Astrocyte of the spinal cord (primary cell): ENCODE data around the gene FKBP2.

Source experiments
- DNase-seq: peaks from one replicate; pipeline ENCODE4 v3.0.0; 2011; ENCODE audit warnings: low read depth, low spot score
- H3K4me3 ChIP-seq: 2 replicates; pipeline ENCODE4 v1.5.1; 2011; ENCODE audit warnings: low read depth, mild to moderate bottlenecking, low read length, moderate library complexity
- in situ Hi-C: cut with HindIII; loops from 2 replicates; pipeline ENCODE4 v1.10.0; 2017; ENCODE audit warnings: low sequenced_read_pairs
- TF ChIP-seq, protein P1 (sequence below): IDR thresholded peaks from 2 replicates; pipeline ENCODE4 v1.5.1; 2012; ENCODE audit warnings: low read depth, mild to moderate bottlenecking, low read length, inconsistent platforms

The FKBP2 gene

DNA sequence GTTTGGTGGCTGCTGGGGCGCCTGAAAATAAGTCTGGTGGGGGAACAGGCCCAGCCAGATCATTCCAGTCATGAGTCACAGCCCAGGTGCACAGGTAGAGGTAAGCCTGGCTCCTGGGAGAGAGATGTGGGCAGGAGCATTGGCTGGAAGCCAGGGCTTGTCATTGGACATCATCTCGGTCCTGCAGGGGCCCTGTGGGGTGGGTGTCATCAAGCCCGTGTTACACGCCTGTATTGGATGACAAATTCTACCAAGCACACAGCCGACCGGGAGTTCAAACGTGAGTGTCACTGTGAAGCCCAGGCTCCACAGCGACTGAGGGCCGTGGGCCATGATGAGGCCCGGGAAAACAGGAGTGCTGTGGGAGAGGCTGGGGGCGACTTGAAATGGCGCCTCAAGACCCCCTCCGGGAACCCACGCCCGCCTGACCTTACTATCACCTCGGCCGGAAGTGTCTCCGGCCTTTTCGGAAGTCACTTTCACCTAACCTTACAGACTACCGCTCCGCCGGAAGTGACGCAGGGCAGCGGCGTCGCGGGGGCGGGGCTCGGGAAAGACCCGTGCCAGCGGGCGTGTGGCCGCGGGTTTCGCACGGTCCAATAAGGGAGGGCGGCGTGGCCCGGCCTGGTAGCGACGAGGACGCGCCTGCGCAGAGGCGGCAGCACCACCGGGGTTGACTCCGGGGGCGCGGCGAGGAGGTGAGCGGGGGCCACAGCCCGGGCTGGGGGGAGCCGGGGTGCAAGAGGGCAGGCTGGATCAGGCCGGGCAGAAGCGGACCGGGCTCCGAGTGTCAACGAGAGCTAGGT is at the start of gene FKBP2:
TSS of gene FKBP2 (plus strand) at position 661 of the 806 bp plus-strand sequence. CDS start 1,293 bp downstream, outside the sequence.
- in situ Hi-C loops, result no loop called here
- TF ChIP-seq, protein P1, sequence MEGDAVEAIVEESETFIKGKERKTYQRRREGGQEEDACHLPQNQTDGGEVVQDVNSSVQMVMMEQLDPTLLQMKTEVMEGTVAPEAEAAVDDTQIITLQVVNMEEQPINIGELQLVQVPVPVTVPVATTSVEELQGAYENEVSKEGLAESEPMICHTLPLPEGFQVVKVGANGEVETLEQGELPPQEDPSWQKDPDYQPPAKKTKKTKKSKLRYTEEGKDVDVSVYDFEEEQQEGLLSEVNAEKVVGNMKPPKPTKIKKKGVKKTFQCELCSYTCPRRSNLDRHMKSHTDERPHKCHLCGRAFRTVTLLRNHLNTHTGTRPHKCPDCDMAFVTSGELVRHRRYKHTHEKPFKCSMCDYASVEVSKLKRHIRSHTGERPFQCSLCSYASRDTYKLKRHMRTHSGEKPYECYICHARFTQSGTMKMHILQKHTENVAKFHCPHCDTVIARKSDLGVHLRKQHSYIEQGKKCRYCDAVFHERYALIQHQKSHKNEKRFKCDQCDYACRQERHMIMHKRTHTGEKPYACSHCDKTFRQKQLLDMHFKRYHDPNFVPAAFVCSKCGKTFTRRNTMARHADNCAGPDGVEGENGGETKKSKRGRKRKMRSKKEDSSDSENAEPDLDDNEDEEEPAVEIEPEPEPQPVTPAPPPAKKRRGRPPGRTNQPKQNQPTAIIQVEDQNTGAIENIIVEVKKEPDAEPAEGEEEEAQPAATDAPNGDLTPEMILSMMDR, result no peak
- peak; percentile 98 for DNase-seq
- H3K4me3 ChIP-seq, result peak within 1 kb of the TSS; percentile 83

DNA sequence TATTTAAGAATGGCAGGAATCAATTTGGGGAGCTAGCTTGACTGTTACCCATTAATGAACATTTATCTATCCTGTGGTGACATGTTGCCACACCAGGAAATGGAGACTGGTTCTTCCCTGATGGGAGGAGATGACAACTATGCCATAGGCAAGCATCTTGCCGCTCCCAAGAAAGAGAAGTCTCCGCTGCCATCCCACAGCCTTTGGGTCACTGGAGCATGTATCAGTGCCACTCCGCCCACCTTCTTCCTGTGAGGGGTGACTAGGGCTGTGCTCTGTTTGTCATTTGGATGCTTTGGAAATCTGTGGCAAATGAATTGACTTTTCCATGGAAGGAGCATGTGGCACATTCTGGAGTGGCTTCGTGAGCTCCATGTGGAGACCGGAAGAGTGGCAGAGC is 48.5 kb upstream of the FKBP2 start:
- in situ Hi-C loops, result no loop called here
- TF ChIP-seq, protein P1, result no peak

DNA sequence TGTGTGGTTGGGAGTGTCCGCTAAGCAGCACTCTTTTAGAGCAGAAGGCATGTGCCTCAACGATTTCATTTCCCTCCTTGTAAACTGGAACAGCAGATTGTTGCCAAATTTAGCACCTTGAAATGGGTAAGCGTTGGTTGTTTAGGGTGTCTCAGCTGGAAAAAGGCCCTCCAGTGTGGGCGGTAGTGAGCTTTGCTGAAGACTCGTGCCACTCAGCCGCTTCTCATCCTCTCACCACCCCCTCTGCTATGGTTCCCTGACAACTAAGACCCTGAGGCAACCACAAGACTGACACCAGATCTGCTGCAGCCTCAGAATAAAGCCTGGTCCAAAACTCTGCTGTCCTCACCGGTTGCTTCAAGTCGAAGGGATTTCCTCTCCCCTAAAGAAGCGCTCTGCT is 44.3 kb upstream of the FKBP2 start:
- DNase-seq, result no peak
- in situ Hi-C loops, result no loop called here
- TF ChIP-seq, protein P1, result no peak
- no peak overlapping the region for H3K4me3 ChIP-seq

More for the DNA sequence above, 48.5 kb upstream of the FKBP2 start:
- no peak for DNase-seq
- H3K4me3 ChIP-seq, result no peak overlapping the region

DNA sequence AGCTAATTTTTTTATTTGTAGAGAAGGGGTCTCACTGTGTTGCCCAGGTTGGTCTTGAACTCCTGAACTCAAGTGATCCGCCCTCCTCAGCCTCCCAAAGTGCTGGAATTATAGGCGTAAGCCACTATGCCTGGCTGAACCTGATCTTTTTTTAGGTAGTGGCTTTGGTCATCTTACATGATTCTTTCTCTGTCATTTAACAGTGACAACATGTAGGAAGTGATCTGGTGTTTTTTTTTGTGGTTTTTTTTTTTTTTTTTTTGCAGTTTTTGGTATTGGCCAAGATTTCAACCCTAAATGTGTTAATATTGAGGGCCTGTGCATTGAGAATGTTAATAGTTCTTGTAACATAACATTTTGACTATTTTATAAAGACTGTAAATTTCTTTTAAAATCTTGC is 42.4 kb upstream of the FKBP2 start:
- DNase-seq, result no peak
- in situ Hi-C loops, result no loop called here
- TF ChIP-seq, protein P1, result no peak
- H3K4me3 ChIP-seq, result no peak overlapping the region

DNA sequence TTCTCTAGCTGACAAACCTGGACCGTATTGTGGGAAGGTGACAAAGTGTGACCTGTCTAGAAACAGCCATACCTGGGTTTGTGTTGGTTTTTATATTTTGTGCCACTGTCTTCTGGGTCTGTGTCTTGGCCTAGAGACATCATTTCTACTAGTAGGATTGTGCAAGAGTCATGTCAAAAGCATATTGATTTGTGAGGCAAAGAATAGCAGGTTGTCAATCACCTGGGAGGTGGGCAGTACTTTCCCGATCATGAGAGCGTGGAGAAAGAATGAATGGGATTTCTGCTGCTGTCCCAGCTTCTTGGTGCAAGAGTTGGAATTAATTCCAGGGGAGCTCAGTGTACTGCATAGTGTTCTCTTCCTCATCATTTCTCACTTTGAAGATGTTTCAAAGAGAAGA is 39.4 kb upstream of the FKBP2 start:
- TF ChIP-seq, protein P1, result no peak
- in situ Hi-C loops, result no loop called here
- DNase-seq, result no peak
- H3K4me3 ChIP-seq, result no peak overlapping the region

DNA sequence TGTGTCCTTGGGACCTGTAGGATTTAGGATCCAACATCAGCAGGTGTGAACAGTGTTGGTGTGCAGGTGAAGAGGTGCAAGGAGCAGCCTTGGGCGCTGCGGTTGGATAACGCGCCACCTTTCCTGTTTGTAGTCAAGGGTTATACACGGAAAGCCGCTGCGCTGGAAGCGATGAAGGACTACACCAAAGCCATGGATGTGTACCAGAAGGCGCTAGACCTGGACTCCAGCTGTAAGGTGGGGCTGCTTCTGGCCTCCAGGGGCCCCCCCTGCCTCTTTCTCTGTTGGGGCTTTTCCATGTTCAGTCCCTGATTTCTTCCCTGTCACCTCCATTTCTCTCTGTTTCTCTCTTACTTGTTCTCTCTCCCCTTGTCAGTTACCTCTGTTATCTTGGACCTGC is 37.9 kb upstream of the FKBP2 start:
- no peak for DNase-seq
- no peak overlapping the region for H3K4me3 ChIP-seq
- in situ Hi-C loops, result no loop called here
- TF ChIP-seq, protein P1, result no peak
